8988T (cell line): ENCODE data around the gene KRTAP12-4.
"Not testable (repeated sequence)": the region's sequence is repeated elsewhere in the genome, so short reads cannot be mapped to it uniquely, and the experiment has no call there.

Experiments used
- DNase-seq: peaks from one replicate; pipeline ENCODE4 v3.0.0; 2011

Gene KRTAP12-4

DNA sequence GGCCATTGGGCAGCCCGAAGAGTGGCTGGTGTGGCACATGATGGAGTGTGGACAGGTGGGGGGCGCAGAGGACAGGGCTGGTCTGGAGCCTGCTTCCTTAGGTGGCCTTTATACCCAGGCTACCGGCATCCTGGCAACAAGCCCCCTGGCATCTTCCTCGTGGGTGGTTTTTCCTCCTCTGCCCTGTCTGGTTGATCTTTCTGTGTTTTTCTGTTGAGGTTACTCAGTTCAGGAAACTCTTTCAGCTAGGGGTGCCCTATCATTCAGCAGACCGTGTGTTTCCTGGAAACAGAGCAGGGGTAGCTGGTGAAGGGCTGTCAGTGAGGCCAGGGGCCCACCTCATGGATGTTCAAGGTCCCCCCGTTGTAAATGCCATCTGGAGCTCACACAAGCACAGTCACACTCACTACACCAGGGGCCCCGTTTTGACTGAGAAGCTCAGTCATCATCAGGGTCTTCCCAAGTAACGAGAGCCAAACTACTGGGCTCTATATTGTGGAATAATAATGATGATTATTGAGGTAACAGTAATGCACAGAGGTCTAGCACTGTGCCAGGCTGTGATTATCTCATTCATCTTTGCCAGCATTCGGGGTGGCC lies at the start of gene KRTAP12-4:
Gene KRTAP12-4, minus strand, starts transcription at position 84 of the 600 bp plus-strand sequence. Its CDS starts 45 bp downstream, at position 39.
- no peak for DNase-seq

DNA sequence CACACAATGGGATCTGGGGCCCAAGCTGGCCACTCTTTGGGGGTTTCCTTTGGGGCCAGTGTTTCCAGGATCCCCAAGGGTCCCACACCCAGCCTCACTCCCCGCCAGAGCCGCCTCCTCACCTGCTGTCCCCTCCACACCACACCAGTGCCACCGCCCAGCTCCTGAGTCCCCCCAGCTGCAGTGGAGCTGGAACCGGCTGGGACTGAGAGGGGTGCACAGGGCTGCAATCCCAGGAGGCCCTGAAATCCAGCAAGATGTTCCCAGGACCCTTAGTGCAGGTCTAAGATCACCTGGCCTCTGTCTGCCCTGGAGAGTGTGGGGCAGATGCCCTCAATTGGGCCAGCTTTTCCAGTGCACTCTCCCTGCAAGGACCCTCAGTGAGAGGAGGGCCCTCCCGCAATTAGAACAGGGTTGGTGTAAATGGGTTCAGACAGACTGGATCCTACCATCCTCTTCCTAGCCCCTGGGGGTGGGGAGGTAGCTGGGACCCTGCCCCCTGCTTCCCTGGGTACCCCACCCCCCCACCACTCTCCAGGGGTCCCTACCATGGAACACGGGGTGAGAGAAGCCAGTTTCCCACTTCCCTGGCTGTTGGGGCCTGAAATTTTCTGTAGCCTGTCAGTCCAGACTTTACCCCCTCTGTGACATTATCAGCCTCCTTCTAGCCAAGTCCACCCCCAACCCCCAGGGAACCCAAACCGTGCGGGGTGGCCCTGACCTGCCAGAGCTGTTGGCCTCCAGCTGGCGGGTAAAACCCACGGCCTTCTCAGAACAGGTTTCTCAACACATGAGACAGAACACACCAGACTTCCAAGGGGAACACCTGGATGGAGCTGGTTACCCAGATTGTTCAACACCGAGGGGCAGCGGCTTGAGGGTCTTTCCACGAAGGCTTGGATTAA lies 49.5 kb upstream of the KRTAP12-4 start:
- DNase-seq = no peak

DNA sequence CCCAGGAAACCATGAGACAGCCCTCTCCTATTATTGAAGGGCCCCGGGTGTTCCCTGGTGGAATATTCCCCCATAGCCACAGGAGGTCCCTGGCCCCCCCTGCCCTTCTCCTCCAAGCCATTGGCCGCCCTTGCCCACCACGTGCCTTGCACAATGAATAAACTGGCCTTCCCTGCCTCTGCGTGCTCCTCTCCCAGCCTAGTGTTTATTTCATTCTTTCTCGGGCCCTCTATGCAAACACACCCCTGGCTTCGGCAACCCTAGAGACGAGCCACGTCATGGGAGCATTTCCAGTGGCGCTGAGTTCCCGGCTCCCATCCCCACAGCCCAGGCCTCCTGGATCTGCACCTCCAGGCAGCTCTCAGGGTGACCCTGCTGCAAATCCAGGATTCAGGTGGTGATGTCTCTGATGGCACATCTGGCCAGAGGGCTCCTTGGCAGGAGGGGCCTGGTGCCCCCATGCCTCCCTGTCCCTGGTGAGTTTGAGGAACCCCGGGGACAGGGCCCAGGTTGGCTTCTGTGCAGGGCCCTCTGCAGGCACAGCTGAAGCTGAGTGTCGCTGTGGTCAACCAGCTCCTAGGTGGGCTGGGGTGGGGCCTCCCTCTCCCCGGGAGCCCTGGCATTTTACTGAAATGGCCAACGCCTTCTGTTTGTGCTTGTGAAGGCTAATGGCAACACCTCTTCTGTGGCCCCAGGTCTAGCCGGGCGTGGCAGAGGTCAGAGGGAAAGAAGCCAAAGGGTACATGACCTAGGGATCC lies 48.7 kb upstream of the KRTAP12-4 start:
- DNase-seq = no peak

GRCh38 chr21:44702111-44702972 lies 47.9 kb upstream of the KRTAP12-4 start:
- DNase-seq = no peak

- no peak for DNase-seq
Observed at GRCh38 chr21:44701541-44701940, 47.1 kb upstream of the KRTAP12-4 start.

GRCh38 chr21:44701023-44701400 lies 46.6 kb upstream of the KRTAP12-4 start:
- DNase-seq = no peak

- DNase-seq = no peak
Observed at GRCh38 chr21:44700101-44701022, 45.9 kb upstream of the KRTAP12-4 start.

DNA sequence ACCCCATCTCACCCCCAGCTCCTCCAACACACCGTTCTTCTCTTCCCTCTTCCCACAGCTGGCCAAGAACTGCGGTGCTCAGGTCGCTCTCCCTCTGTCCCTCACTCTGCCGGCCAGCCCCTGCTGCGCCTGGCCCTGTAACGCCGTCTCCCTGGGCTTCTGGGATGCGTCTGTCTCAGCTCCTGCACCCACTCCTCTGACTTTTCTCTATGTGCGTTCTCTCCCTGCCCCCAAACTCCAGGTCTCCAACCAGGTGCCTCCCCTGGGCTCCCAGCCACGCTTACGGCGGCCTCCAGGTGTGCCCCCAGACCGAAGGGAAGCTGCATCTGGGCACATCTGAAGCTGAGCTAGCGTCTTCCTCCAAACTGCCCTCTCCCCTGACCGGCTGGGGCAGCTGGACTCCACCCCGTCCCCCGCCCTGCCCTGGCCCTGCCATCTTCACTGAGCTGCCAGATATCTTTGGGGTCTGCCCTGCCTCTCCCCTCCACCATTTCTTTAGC lies 45.1 kb upstream of the KRTAP12-4 start:
- no peak for DNase-seq

DNA sequence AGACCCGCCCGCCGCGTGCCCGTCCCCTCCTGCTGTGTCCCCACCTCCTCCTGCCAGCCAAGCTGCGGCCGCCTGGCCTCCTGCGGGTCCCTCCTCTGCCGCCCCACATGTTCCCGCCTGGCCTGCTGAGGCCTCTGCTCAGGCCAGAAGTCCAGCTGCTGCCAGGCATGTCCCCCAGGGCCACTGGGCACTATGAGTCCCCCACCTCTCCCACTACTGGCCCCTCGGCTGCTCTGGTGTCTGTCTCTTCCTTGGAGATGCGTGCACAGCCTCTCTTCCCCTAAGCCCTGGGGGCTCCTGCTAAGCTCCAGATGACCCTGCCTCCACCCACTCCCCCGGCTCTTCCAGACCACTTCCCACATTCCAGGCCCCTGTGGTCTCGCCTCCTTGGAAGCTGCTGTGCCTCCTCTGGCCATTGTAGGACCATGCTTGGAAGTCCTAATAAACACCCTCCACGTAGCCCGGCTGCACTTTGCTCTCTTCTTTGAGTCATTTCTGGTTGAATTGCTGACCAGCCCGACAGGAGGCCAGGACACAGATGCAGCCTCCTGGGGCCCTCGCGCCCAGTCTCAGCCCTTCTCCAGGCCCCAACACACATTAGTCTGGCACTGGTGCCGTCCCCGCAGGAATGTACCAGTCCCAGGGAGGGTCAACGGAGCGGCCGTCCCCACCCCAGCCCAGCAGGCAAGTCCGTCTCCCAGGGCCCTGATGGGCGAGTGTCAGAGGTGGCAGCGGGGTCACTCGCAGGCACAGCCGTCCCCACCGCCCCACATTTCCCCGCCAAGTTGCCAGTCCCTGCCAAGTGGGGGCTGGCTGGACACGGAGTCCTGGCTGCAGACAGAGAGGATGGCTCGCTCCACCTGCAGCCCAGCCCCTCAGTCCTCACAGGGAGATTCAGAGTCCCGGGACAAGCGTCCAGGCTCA lies 43.6 kb upstream of the KRTAP12-4 start:
- no peak for DNase-seq

DNA sequence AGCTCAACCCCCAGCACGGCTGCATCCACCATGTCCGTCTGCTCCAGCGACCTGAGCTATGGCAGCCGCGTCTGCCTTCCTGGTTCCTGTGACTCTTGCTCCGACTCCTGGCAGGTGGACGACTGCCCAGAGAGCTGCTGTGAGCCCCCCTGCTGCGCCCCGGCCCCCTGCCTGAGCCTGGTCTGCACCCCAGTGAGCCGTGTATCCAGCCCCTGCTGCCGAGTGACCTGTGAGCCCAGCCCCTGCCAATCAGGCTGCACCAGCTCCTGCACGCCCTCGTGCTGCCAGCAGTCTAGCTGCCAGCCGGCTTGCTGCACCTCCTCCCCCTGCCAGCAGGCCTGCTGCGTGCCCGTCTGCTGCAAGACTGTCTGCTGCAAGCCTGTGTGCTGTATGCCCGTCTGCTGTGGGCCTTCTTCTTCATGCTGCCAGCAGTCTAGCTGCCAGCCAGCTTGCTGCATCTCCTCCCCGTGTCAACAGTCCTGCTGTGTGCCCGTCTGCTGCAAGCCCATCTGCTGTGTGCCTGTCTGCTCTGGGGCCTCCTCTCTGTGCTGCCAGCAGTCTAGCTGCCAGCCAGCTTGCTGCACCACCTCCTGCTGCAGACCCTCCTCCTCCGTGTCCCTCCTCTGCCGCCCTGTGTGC lies 42.8 kb upstream of the KRTAP12-4 start, which contains the start of gene KRTAP10-12:
Gene KRTAP10-12, plus strand, starts transcription at position 1 of the 639 bp plus-strand sequence. Its CDS starts 30 bp downstream, at position 31.
- not testable (repeated sequence) for DNase-seq

- DNase-seq = no peak
Observed at GRCh38 chr21:44696572-44696971, 42.1 kb upstream of the KRTAP12-4 start.

DNA sequence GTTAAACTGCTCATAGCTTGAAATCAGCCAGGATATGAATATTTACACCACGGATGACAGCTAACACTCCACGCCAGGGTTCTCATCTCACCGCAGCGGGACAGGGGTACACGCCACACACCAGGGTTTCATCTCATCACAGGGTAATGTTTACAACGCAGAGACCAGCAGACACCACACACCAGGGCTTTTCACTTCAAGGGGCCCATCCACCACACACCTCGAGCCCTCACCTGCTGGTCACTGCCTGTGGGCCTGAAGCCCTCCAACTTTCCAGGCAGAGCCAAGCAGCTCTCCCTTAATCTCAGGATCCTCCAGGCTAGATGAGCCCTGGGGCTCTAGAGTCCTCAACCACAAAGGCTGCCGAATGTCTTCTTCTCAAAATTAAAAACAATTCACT lies 41.2 kb upstream of the KRTAP12-4 start:
- DNase-seq = no peak

GRCh38 chr21:44695184-44695583 lies 40.7 kb upstream of the KRTAP12-4 start:
- no peak for DNase-seq

GRCh38 chr21:44694776-44695175 lies 40.3 kb upstream of the KRTAP12-4 start:
- DNase-seq = no peak

GRCh38 chr21:44692798-44693512 lies 38.5 kb upstream of the KRTAP12-4 start:
- no peak for DNase-seq

DNA sequence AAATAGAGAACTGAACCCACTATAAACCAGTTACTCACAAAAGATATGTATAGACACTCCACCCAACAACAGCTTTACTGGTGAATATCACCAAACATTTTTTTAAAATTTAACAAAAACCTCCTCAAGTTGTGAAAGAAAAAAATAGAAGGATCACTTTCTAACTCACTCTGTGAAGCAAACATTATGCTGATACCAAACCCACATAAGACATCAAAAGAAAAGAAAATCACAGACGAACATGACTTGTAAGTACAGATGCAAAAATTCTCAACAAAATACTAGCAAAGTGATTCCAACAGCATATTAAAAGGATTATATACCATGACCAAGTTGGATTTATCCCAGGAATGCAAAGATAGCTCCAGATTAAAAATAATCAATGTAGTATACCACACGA lies 37.2 kb upstream of the KRTAP12-4 start:
- DNase-seq = no peak

DNA sequence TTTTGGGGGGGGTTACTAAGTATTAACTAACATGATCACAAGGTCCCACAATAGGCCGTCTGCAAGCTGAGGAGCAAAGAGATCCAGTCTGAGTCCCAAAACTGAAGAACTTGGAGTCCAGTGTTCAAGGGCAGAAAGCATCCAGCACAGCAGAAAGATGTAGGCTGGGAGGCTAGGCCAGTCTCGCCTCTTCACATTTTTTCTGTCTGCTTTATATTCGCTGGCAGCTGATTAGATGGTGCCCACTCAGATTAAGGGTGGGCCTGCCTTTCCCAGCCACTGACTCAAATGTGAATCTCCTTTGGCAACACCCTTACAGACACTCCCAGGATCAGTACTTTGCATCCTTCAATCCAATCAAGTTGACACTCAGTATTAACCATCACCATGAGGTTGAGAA lies 35.3 kb upstream of the KRTAP12-4 start:
- DNase-seq = not testable (repeated sequence)

DNA sequence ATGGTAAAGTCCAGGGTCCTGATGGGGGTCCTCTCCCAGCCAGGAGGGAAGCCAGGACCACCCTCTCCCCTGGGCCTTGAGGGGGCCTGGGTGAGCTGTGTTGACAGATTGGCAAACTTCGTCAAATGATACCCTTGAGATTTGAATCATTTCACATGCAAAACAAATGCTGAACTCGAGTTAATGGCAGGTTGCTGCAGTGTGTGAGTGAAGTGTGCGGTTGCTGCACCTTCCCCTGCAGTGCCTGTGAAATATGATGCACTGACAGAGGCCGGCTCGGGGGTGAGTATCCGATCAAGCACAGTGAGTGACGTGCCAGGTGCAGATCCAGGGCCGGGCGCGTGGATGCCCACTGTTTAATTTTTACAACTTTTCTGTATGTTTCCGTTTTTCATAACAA lies 33.2 kb upstream of the KRTAP12-4 start:
- DNase-seq = no peak
